Measurements from ENCODE around the gene CLMP.

- TF ChIP-seq, protein P1, sequence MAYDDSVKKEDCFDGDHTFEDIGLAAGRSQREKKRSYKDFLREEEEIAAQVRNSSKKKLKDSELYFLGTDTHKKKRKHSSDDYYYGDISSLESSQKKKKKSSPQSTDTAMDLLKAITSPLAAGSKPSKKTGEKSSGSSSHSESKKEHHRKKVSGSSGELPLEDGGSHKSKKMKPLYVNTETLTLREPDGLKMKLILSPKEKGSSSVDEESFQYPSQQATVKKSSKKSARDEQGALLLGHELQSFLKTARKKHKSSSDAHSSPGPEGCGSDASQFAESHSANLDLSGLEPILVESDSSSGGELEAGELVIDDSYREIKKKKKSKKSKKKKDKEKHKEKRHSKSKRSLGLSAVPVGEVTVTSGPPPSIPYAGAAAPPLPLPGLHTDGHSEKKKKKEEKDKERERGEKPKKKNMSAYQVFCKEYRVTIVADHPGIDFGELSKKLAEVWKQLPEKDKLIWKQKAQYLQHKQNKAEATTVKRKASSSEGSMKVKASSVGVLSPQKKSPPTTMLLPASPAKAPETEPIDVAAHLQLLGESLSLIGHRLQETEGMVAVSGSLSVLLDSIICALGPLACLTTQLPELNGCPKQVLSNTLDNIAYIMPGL (CRISPR knock-in tag; IDR thresholded peaks at IDR 0.05; ENCODE audit: borderline replicate concordance) = no peak
- TF ChIP-seq E2F6 (IDR thresholded peaks at IDR 0.05; ENCODE audit: borderline replicate concordance, low read depth) (no peak), RCOR1 (IDR thresholded peaks at IDR 0.05; ENCODE audit: low read depth, low read length) (no peak), JUNB (IDR thresholded peaks at IDR 0.05) (no peak), TP53 (CRISPR knock-in tag; IDR thresholded peaks at IDR 0.05) (no peak), RARB (CRISPR knock-in tag; IDR thresholded peaks at IDR 0.05) (no peak), MAFK (IDR thresholded peaks at IDR 0.05; ENCODE audit: partially characterized antibody) (no peak), EHMT2 (IDR thresholded peaks at IDR 0.05; ENCODE audit: low read depth) (no peak), ZNF302 (CRISPR knock-in tag; IDR thresholded peaks at IDR 0.05) (no peak), RAD21 (conservative IDR thresholded peaks at IDR 0.05 in 1 of 2, IDR thresholded peaks at IDR 0.05 in 1 of 2) (no peak), POLR2A (IDR thresholded peaks at IDR 0.05; ENCODE audit: low read length) (no peak), NR3C1 (IDR thresholded peaks at IDR 0.05) (no peak)
- TF ChIP-seq, protein P2, sequence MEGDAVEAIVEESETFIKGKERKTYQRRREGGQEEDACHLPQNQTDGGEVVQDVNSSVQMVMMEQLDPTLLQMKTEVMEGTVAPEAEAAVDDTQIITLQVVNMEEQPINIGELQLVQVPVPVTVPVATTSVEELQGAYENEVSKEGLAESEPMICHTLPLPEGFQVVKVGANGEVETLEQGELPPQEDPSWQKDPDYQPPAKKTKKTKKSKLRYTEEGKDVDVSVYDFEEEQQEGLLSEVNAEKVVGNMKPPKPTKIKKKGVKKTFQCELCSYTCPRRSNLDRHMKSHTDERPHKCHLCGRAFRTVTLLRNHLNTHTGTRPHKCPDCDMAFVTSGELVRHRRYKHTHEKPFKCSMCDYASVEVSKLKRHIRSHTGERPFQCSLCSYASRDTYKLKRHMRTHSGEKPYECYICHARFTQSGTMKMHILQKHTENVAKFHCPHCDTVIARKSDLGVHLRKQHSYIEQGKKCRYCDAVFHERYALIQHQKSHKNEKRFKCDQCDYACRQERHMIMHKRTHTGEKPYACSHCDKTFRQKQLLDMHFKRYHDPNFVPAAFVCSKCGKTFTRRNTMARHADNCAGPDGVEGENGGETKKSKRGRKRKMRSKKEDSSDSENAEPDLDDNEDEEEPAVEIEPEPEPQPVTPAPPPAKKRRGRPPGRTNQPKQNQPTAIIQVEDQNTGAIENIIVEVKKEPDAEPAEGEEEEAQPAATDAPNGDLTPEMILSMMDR (IDR thresholded peaks at IDR 0.05) = no peak
- TF ChIP-seq, protein P3, sequence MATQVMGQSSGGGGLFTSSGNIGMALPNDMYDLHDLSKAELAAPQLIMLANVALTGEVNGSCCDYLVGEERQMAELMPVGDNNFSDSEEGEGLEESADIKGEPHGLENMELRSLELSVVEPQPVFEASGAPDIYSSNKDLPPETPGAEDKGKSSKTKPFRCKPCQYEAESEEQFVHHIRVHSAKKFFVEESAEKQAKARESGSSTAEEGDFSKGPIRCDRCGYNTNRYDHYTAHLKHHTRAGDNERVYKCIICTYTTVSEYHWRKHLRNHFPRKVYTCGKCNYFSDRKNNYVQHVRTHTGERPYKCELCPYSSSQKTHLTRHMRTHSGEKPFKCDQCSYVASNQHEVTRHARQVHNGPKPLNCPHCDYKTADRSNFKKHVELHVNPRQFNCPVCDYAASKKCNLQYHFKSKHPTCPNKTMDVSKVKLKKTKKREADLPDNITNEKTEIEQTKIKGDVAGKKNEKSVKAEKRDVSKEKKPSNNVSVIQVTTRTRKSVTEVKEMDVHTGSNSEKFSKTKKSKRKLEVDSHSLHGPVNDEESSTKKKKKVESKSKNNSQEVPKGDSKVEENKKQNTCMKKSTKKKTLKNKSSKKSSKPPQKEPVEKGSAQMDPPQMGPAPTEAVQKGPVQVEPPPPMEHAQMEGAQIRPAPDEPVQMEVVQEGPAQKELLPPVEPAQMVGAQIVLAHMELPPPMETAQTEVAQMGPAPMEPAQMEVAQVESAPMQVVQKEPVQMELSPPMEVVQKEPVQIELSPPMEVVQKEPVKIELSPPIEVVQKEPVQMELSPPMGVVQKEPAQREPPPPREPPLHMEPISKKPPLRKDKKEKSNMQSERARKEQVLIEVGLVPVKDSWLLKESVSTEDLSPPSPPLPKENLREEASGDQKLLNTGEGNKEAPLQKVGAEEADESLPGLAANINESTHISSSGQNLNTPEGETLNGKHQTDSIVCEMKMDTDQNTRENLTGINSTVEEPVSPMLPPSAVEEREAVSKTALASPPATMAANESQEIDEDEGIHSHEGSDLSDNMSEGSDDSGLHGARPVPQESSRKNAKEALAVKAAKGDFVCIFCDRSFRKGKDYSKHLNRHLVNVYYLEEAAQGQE (IDR thresholded peaks at IDR 0.05) = no peak
These were observed 51.1 kb downstream of the CLMP start for GRCh38 chr11:123143921-123144320.
